ENCODE measurements around the gene LCN10. TPM values are rescaled to one million over a fixed set of nuclear protein-coding genes. Genes with fewer than 3 reads are reported as not detected.
"Not testable (repeated sequence)": the region's sequence is repeated elsewhere in the genome, so short reads cannot be mapped to it uniquely, and the experiment has no call there.

Gene LCN10
- total and polyA plus RNA-seq, 2 of the 13 experiments (the other 11 are each of a cell fraction or from before 2014, with no cell fraction given) = 0.53 to 0.61 TPM

GRCh38 chr9:136707011-136707410, 35.7 kb downstream of the LCN10 start:
- TF ChIP-seq CBX1 (IDR thresholded peaks at IDR 0.05; ENCODE audit: low read depth) (no peak), KLF16 (CRISPR knock-in tag; IDR thresholded peaks at IDR 0.05) (no peak), ZNF749 (CRISPR knock-in tag; IDR thresholded peaks at IDR 0.05; ENCODE audit: borderline replicate concordance) (no peak)
- H3K4me1 ChIP-seq (ENCODE audit: insufficient read depth, low read length) = peaks cover 21% of the 10 kb centered on the region
- no peaks in the 10 kb centered on the region for H3K79me2 ChIP-seq (ENCODE audit: insufficient read depth, low read length)
- no peak overlapping the region for H3K9ac ChIP-seq (ENCODE audit: insufficient read depth, low read depth, low read length)
- no peak overlapping the region for H3K4me2 ChIP-seq (ENCODE audit: low read depth, low read length)
- no peak overlapping the region for H2AFZ ChIP-seq (ENCODE audit: low read length)
- no peaks in the 10 kb centered on the region for H3K36me3 ChIP-seq (replicated peaks in 1 of 2; ENCODE audit: control insufficient read depth in 1 of 2, insufficient read depth in 2 of 2, low read length in 2 of 2)
- no TSS peak for BruUV-seq (replicated peaks)
- ATAC-seq = no peak
- FAIRE-seq = no peak
- no peaks in the 10 kb centered on the region for H3K9me3 ChIP-seq (ENCODE audit: low read length)
- DNase-seq (ENCODE audit: low spot score) = no peak
- intact Hi-C loops (cut with micrococcal nuclease; ENCODE audit: unreplicated experiment) (no loop called here), in situ Hi-C loops (cut with HindIII; ENCODE audit: extremely low pct_ligation_motif_present, low pct_unique_long_range_greater_than_20kb) (no loop called here)
- 10% methylated on average over 2 of the region's 7 CpGs for WGBS (ENCODE audit: low lambda C conversion rate)
- no peaks in the 10 kb centered on the region for H4K20me1 ChIP-seq (ENCODE audit: insufficient read depth, low read length)
- CTCF ChIA-PET (ENCODE audit: low intra/inter-chr PET ratio, low total read pairs) = no interaction called here
- peaks cover 15 to 61% of the 10 kb centered on the region in 2 experiments; a peak in 3 of 5 replicates for H3K27me3 ChIP-seq (ENCODE audit: control insufficient read depth in 1 of 2, insufficient read depth in 2 of 2, low read length in 2 of 2)
- H3K4me3 ChIP-seq (replicated peaks in 1 of 3; ENCODE audit: insufficient read depth in 1 of 3, low read depth in 2 of 3, low read length in 3 of 3) = no peak overlapping the region
- no peak overlapping the region for H3K27ac ChIP-seq (ENCODE audit: extremely low read length, insufficient read depth, low read length)
- POLR2A ChIA-PET = no interaction called here

- no peak overlapping the region for H3K4me3 ChIP-seq (replicated peaks in 1 of 3; ENCODE audit: insufficient read depth in 1 of 3, low read depth in 2 of 3, low read length in 3 of 3)
- ChIA-PET CTCF (ENCODE audit: low intra/inter-chr PET ratio, low total read pairs) (interaction anchor here (0.6 kb wide), 1 partner anchor 23 kb away, joined by 3 read pairs; no protein-coding TSS in a partner anchor), POLR2A (no interaction called here)
- ATAC-seq (no peak), DNase-seq (ENCODE audit: low spot score) (no peak), FAIRE-seq (no peak)
- intact Hi-C loops (cut with micrococcal nuclease; ENCODE audit: unreplicated experiment) (no loop called here), in situ Hi-C loops (cut with HindIII; ENCODE audit: extremely low pct_ligation_motif_present, low pct_unique_long_range_greater_than_20kb) (no loop called here)
- no peak overlapping the region for H2AFZ ChIP-seq (ENCODE audit: low read length)
- no TSS peak for BruUV-seq (replicated peaks)
- H4K20me1 ChIP-seq (ENCODE audit: insufficient read depth, low read length) = no peaks in the 10 kb centered on the region
- H3K4me2 ChIP-seq (ENCODE audit: low read depth, low read length) = no peak overlapping the region
- peaks cover 19% of the 10 kb centered on the region for H3K4me1 ChIP-seq (ENCODE audit: insufficient read depth, low read length)
- H3K9me3 ChIP-seq (ENCODE audit: low read length) = no peaks in the 10 kb centered on the region
- H3K27me3 ChIP-seq (ENCODE audit: control insufficient read depth in 1 of 2, insufficient read depth in 2 of 2, low read length in 2 of 2) = peaks cover 14 to 56% of the 10 kb centered on the region in 2 experiments; a peak in 4 of 5 replicates
- H3K9ac ChIP-seq (ENCODE audit: insufficient read depth, low read depth, low read length) = no peak overlapping the region
- no peak for TF ChIP-seq AGO1 (IDR thresholded peaks at IDR 0.05; ENCODE audit: low read depth, low read length, poor library complexity, severe bottlenecking)
- TF ChIP-seq RFXANK (CRISPR knock-in tag; IDR thresholded peaks at IDR 0.05) = no peak
- TF ChIP-seq ZBTB20 (CRISPR knock-in tag; IDR thresholded peaks at IDR 0.05; ENCODE audit: borderline replicate concordance, low read depth) = no peak
- TF ChIP-seq RBAK (CRISPR knock-in tag; IDR thresholded peaks at IDR 0.05) = no peak
- TF ChIP-seq ZNF30 (CRISPR knock-in tag; IDR thresholded peaks at IDR 0.05) = no peak
- no peak for TF ChIP-seq ZBTB25 (CRISPR knock-in tag; IDR thresholded peaks at IDR 0.05)
- no peak for TF ChIP-seq MXI1 (IDR thresholded peaks at IDR 0.05; ENCODE audit: borderline replicate concordance, low read depth, low read length)
- TF ChIP-seq SP5 (CRISPR knock-in tag; IDR thresholded peaks at IDR 0.05; ENCODE audit: borderline replicate concordance, low read depth) = no peak
- TF ChIP-seq ZNF350 (CRISPR knock-in tag; IDR thresholded peaks at IDR 0.05; ENCODE audit: borderline replicate concordance, low read depth) = no peak
- H3K27ac ChIP-seq (ENCODE audit: extremely low read length, insufficient read depth, low read length) = no peak overlapping the region
- H3K79me2 ChIP-seq (ENCODE audit: insufficient read depth, low read length) = no peaks in the 10 kb centered on the region
- WGBS (ENCODE audit: low lambda C conversion rate) = 51% methylated on average over 4 of the region's 7 CpGs
- no peaks in the 10 kb centered on the region for H3K36me3 ChIP-seq (replicated peaks in 1 of 2; ENCODE audit: control insufficient read depth in 1 of 2, insufficient read depth in 2 of 2, low read length in 2 of 2)
These were observed 37.2 kb downstream of the LCN10 start for GRCh38 chr9:136705564-136705963.

GRCh38 chr9:136704741-136705140, 38.0 kb downstream of the LCN10 start:
- intact Hi-C loops (cut with micrococcal nuclease; ENCODE audit: unreplicated experiment); POLR2A ChIA-PET: not testable (repeated sequence)

More at GRCh38 chr9:136704741-136705140, 38.0 kb downstream of the LCN10 start:
- H3K4me2 ChIP-seq (ENCODE audit: low read depth, low read length); H3K4me3 ChIP-seq (replicated peaks in 1 of 3; ENCODE audit: insufficient read depth in 1 of 3, low read depth in 2 of 3, low read length in 3 of 3); ATAC-seq; H3K36me3 ChIP-seq (replicated peaks in 1 of 2; ENCODE audit: control insufficient read depth in 1 of 2, insufficient read depth in 2 of 2, low read length in 2 of 2); H3K79me2 ChIP-seq (ENCODE audit: insufficient read depth, low read length); H2AFZ ChIP-seq (ENCODE audit: low read length); H4K20me1 ChIP-seq (ENCODE audit: insufficient read depth, low read length); H3K9me3 ChIP-seq (ENCODE audit: low read length); DNase-seq (ENCODE audit: low spot score); BruUV-seq (replicated peaks); H3K27ac ChIP-seq (ENCODE audit: extremely low read length, insufficient read depth, low read length); H3K9ac ChIP-seq (ENCODE audit: insufficient read depth, low read depth, low read length); in situ Hi-C loops (cut with HindIII; ENCODE audit: extremely low pct_ligation_motif_present, low pct_unique_long_range_greater_than_20kb); FAIRE-seq: not testable (repeated sequence)
- WGBS (ENCODE audit: low lambda C conversion rate) = 71% methylated on average over 7 of the region's 8 CpGs
- peaks cover 14 to 48% of the 10 kb centered on the region in 2 experiments; a peak in 4 of 5 replicates for H3K27me3 ChIP-seq (ENCODE audit: control insufficient read depth in 1 of 2, insufficient read depth in 2 of 2, low read length in 2 of 2)
- peaks cover 19% of the 10 kb centered on the region for H3K4me1 ChIP-seq (ENCODE audit: insufficient read depth, low read length)
- CTCF ChIA-PET (ENCODE audit: low intra/inter-chr PET ratio, low total read pairs) = interaction anchor here (0.6 kb wide), 1 partner anchor 24 kb away, joined by 3 read pairs; no protein-coding TSS in a partner anchor
